PC-9 (cell line): Measurements from ENCODE around the gene SLC35B2. TPM values are rescaled to one million over a fixed set of nuclear protein-coding genes. Genes with fewer than 3 reads are reported as not detected.

Experiments used
- BruUV-seq: library from RNA; stranded (reverse); fragments of 400-500 nt; replicated peaks from 2 replicates; lab custom pipeline; 2021; lab: Mats Ljungman, UMichigan
- CTCF ChIA-PET: fragments of 300-600 bp; sonication (Branson Sonifier 250); formaldehyde crosslinking; loops from one replicate; lab custom pipeline; 2022; ENCODE audit warnings: antibody characterized with exemption; lab: Charles Lee
- POLR2A ChIA-PET: fragments of 300-600 bp; sonication (Branson Sonifier 250); formaldehyde crosslinking; loops from one replicate; lab custom pipeline; 2022; ENCODE audit warnings: antibody characterized with exemption; ENCODE audit not compliant: unreplicated experiment; lab: Charles Lee
- DNase-seq, 2 experiments: peaks; one replicate each; pipeline versions ENCODE4 v3.0.0 to v3.0.0-alpha.2; 2015 to 2022; ENCODE audit warnings: mixed read lengths in 1 of 2
- H2AFZ ChIP-seq: fragments of 200-600 bp; sonication (generic); 2 replicates; pipeline ENCODE4 v1.8.1; 2017; ENCODE audit warnings: antibody characterized with exemption
- H3F3A ChIP-seq: fragments of 200-600 bp; sonication (generic); 2 replicates; pipeline ENCODE4 v1.8.1; 2017; ENCODE audit warnings: antibody characterized with exemption, mild to moderate bottlenecking, low read depth; ENCODE audit not compliant: insufficient read depth
- H3K27ac ChIP-seq: fragments of 200-600 bp; sonication (generic); 2 replicates; pipeline ENCODE4 v1.6.1; 2016; ENCODE audit warnings: mixed run types
- H3K27me3 ChIP-seq: fragments of 200-600 bp; sonication (generic); 2 replicates; pipeline ENCODE4 v1.6.1; 2016; ENCODE audit warnings: low read depth, mixed run types; ENCODE audit not compliant: insufficient read depth
- H3K36me3 ChIP-seq: fragments of 200-600 bp; sonication (generic); 2 replicates; pipeline ENCODE4 v1.6.1; 2016; ENCODE audit warnings: low read depth, mixed run types
- H3K4me1 ChIP-seq: fragments of 200-600 bp; sonication (generic); replicated peaks from 2 replicates; pipeline ENCODE4 v1.6.1; 2016; ENCODE audit warnings: mixed run types; ENCODE audit not compliant: insufficient read depth
- H3K4me2 ChIP-seq: fragments of 200-600 bp; sonication (generic); 2 replicates; pipeline ENCODE4 v1.6.1; 2017; ENCODE audit warnings: mixed run types
- H3K4me3 ChIP-seq: fragments of 200-600 bp; sonication (generic); 2 replicates; pipeline ENCODE4 v1.6.1; 2016; ENCODE audit warnings: mixed run types
- H3K79me2 ChIP-seq: fragments of 200-600 bp; sonication (generic); 2 replicates; pipeline ENCODE4 v1.6.1; 2017; ENCODE audit warnings: low read depth, mixed run types
- H3K9me2 ChIP-seq: fragments of 200-600 bp; sonication (generic); 2 replicates; pipeline ENCODE4 v1.8.1; 2017; ENCODE audit warnings: mild to moderate bottlenecking; ENCODE audit not compliant: insufficient read depth
- H3K9me3 ChIP-seq: fragments of 200-600 bp; sonication (generic); 2 replicates; pipeline ENCODE4 v1.8.1; 2016; ENCODE audit warnings: low read depth; ENCODE audit not compliant: insufficient read depth
- H4K20me1 ChIP-seq: fragments of 200-600 bp; sonication (generic); 2 replicates; pipeline ENCODE4 v1.8.1; 2017; ENCODE audit not compliant: insufficient read depth
- CTCF ChIP-seq: fragments of 200-600 bp; sonication (generic); conservative IDR thresholded peaks from 2 replicates; pipeline ENCODE4 v1.6.1; 2017; ENCODE audit warnings: mixed run types, antibody characterized with exemption, mild to moderate bottlenecking, moderate library complexity
- EZH2 ChIP-seq: fragments of 200-600 bp; sonication (generic); IDR thresholded peaks from 2 replicates; pipeline ENCODE4 v1.8.0; 2017; ENCODE audit warnings: antibody characterized with exemption, low read depth
- intact Hi-C: fragments of 100-400 bp; cut with micrococcal nuclease; formaldehyde crosslinking; loops from one replicate; pipeline ENCODE4 v1.10.0; 2022; ENCODE audit not compliant: unreplicated experiment
- total RNA-seq: library from RNA; stranded (reverse); gene quantifications from 2 replicates; pipeline ENCODE4 v1.2.3, GENCODE V29; 2021

SLC35B2 gene
- total RNA-seq, 1 experiment from 2014 or later: 59.7 TPM

GRCh38 chr6:44276667-44277640 is 19.6 kb upstream of the SLC35B2 start:
- Histone ChIP-seq H3K36me3 (no peaks in the 10 kb centered on the region), H3F3A (no peaks in the 10 kb centered on the region), H3K9me2 (no peaks in the 10 kb centered on the region), H3K27me3 (peaks cover 19% of the 10 kb centered on the region), H3K79me2 (no peaks in the 10 kb centered on the region), H3K4me3 (no peak overlapping the region), H3K4me1 (no peaks in the 10 kb centered on the region), H3K4me2 (no peak overlapping the region), H4K20me1 (no peaks in the 10 kb centered on the region), H2AFZ (no peak overlapping the region), H3K27ac (no peak overlapping the region), H3K9me3 (no peaks in the 10 kb centered on the region)
- ChIA-PET POLR2A (no interaction called here), CTCF (no interaction called here)
- no peak for DNase-seq
- intact Hi-C loops: no loop called here
- no TSS peak for BruUV-seq
- TF ChIP-seq EZH2 (no peak), CTCF (no peak)

- CTCF ChIA-PET: interaction anchor here (0.6 kb wide), 1 partner anchor 159 kb away, joined by 3 read pairs; no protein-coding TSS in a partner anchor
- TF ChIP-seq EZH2 (no peak), CTCF (no peak)
- POLR2A ChIA-PET: no interaction called here
Measured at GRCh38 chr6:44275749-44276648, 18.7 kb upstream of the SLC35B2 start.

GRCh38 chr6:44275271-44275748 is 18.0 kb upstream of the SLC35B2 start:
- no peaks in the 10 kb centered on the region for H3K36me3 ChIP-seq
- no peaks in the 10 kb centered on the region for H3F3A ChIP-seq
- intact Hi-C loops: no loop called here
- H3K9me2 ChIP-seq: no peaks in the 10 kb centered on the region
- no peaks in the 10 kb centered on the region for H3K9me3 ChIP-seq
- no peak for TF ChIP-seq CTCF
- TF ChIP-seq EZH2: no peak
- no peak overlapping the region for H2AFZ ChIP-seq
- BruUV-seq: no TSS peak
- no peak overlapping the region for H3K4me3 ChIP-seq
- H3K4me2 ChIP-seq: no peak overlapping the region
- ChIA-PET CTCF (no interaction called here), POLR2A (no interaction called here)
- no peaks in the 10 kb centered on the region for H3K79me2 ChIP-seq
- H4K20me1 ChIP-seq: no peaks in the 10 kb centered on the region
- DNase-seq: no peak
- H3K27ac ChIP-seq: no peak overlapping the region
- H3K27me3 ChIP-seq: peaks cover 3% of the 10 kb centered on the region; the same call in 1 of the 2 replicates
- no peaks in the 10 kb centered on the region for H3K4me1 ChIP-seq

More at GRCh38 chr6:44275749-44276648, 18.7 kb upstream of the SLC35B2 start:
- Histone ChIP-seq H3K9me3 (no peaks in the 10 kb centered on the region), H3K9me2 (no peaks in the 10 kb centered on the region), H3K36me3 (no peaks in the 10 kb centered on the region), H3K27me3 (peaks cover 10% of the 10 kb centered on the region), H3K4me3 (no peak overlapping the region), H4K20me1 (no peaks in the 10 kb centered on the region), H3K4me1 (no peaks in the 10 kb centered on the region), H3F3A (no peaks in the 10 kb centered on the region), H3K79me2 (no peaks in the 10 kb centered on the region), H3K4me2 (no peak overlapping the region), H3K27ac (no peak overlapping the region), H2AFZ (no peak overlapping the region)
- no peak for DNase-seq
- intact Hi-C loops: no loop called here
- BruUV-seq: no TSS peak
